ENCODE data around the gene SPON1. TPM values are rescaled to one million over a fixed set of nuclear protein-coding genes. Genes with fewer than 3 reads are reported as not detected.

The SPON1 gene
- total and polyA plus RNA-seq, 2 of the 8 experiments (the other 6 are each of a cell fraction or from before 2014, with no cell fraction given) = 1.5 to 5.4 TPM

GRCh38 chr11:14093065-14093464 is 130.5 kb downstream of the SPON1 start:
- no peak for FAIRE-seq
- no peak overlapping the region for H3K4me2 ChIP-seq (ENCODE audit: insufficient read depth in 1 of 2, low read depth in 2 of 2, low read length in 2 of 2)

More at GRCh38 chr11:14093065-14093464, 130.5 kb downstream of the SPON1 start:
- Histone ChIP-seq H2BK12ac (ENCODE audit: low read depth, low read length) (no peak overlapping the region), H3K9me3 (ENCODE audit: insufficient read depth in 2 of 2, low read depth in 1 of 2, low read length in 1 of 2) (no peaks in the 10 kb centered on the region), H3K4me1 (replicated peaks in 1 of 4; ENCODE audit: control insufficient read depth in 3 of 4, insufficient read depth in 4 of 4, low read length in 3 of 4) (no peaks in the 10 kb centered on the region), H2AK5ac (ENCODE audit: low read depth, low read length) (no peak overlapping the region), H3K18ac (ENCODE audit: extremely low read depth, low read length) (no peak overlapping the region), H3K4ac (replicated peaks; ENCODE audit: insufficient read length, low read depth, low read length) (no peak overlapping the region), H4K8ac (ENCODE audit: extremely low read depth, insufficient read depth, low read length) (no peak overlapping the region), H2BK5ac (ENCODE audit: low read depth, low read length) (no peak overlapping the region), H2BK20ac (ENCODE audit: low read length) (no peak overlapping the region), H3K27me3 (replicated peaks in 1 of 4; ENCODE audit: control insufficient read depth in 3 of 4, extremely low read depth in 1 of 4, insufficient read depth in 3 of 4, low read length in 3 of 4) (no peaks in the 10 kb centered on the region; a peak in 1 of 7 replicates), H3K4me3 (ENCODE audit: extremely low read depth in 1 of 4, insufficient read depth in 2 of 4, low read depth in 3 of 4, low read length in 4 of 4) (no peak overlapping the region), H3K9ac (replicated peaks in 1 of 4; ENCODE audit: extremely low read depth in 1 of 4, low read depth in 3 of 4, low read length in 3 of 4) (no peak overlapping the region), H2BK120ac (replicated peaks; ENCODE audit: low read depth, low read length) (no peak overlapping the region), H3K23ac (ENCODE audit: insufficient read length) (no peak overlapping the region), H3K23me2 (ENCODE audit: low read depth, low read length) (no peaks in the 10 kb centered on the region), H3K79me1 (ENCODE audit: low read depth, low read length) (no peaks in the 10 kb centered on the region), H4K91ac (replicated peaks; ENCODE audit: insufficient read length, low read length) (no peak overlapping the region), H3K36me3 (ENCODE audit: control insufficient read depth in 2 of 4, insufficient read depth in 4 of 4, low read length in 3 of 4) (no peaks in the 10 kb centered on the region), H3K14ac (ENCODE audit: insufficient read length) (no peak overlapping the region), H4K5ac (ENCODE audit: insufficient read length, low read depth, low read length) (no peak overlapping the region), H3K27ac (ENCODE audit: low read depth, low read length) (no peak overlapping the region), H2BK15ac (ENCODE audit: low read length) (no peak overlapping the region), H3K79me2 (ENCODE audit: control insufficient read depth in 1 of 2, insufficient read depth in 2 of 2, low read length in 2 of 2) (no peaks in the 10 kb centered on the region), H4K20me1 (replicated peaks in 1 of 2; ENCODE audit: control insufficient read depth in 1 of 2, insufficient read depth in 2 of 2, low read length in 2 of 2) (no peaks in the 10 kb centered on the region), H3K56ac (replicated peaks; ENCODE audit: insufficient read length, low read depth, low read length) (no peak overlapping the region), H2AFZ (ENCODE audit: low read length) (no peak overlapping the region)
- POLR2A ChIA-PET (ENCODE audit: partially characterized antibody) = no interaction called here
- no peak for TF ChIP-seq EGR1 (IDR thresholded peaks at IDR 0.05; ENCODE audit: borderline replicate concordance, low read depth, low read length)
- WGBS, 2 experiments (ENCODE audit: extremely low coverage in 1 of 2, insufficient coverage in 1 of 2, insufficient read length in 1 of 2, insufficient replicate concordance in 2 of 2, low coverage in 1 of 2, low lambda C conversion rate in 2 of 2, missing lambda C conversion rate in 1 of 2) = 86% methylated on average over 1 of the region's 1 CpG; no CpG with 5 or more reads in 1 of the 2 experiments
- CTCF ChIA-PET (ENCODE audit: partially characterized antibody) = interaction anchor here (1.2 to 1.5 kb wide), 3 partner anchors 15 to 320 kb away, joined by 3 to 6 read pairs (median 5); no protein-coding TSS in a partner anchor
- no peak for DNase-seq (ENCODE audit: low read depth in 1 of 2, low spot score in 2 of 2)
